HG03135 (cell line): ENCODE measurements around the gene GPRC6A.

Source experiments
- ATAC-seq: cut with Tn5 transposase; IDR thresholded peaks from one replicate; pipeline ENCODE4 v1.9.1; 2021; ENCODE audit warnings: mild to moderate bottlenecking, moderate library complexity; ENCODE audit not compliant: unreplicated experiment

GPRC6A gene

DNA sequence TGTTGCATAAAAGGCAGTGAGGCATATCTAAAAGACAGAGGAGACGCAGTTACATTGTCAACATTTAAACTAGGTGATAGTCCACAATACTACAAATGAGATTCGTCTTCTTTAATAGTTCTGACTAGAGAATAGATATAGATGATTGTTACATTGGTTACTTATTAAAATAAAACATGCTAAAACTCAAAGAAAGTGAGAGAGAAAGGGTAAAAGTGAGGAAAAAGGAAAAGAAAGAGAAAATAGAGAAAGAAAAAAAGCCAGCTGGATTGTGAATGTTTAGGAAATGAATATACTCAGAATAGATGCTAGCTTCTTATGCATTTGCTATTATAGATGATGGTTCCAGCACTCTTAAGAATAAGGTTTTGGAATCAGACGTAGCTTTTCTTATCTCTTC lies 35.7 kb downstream of the GPRC6A start:
- no peak for ATAC-seq

DNA sequence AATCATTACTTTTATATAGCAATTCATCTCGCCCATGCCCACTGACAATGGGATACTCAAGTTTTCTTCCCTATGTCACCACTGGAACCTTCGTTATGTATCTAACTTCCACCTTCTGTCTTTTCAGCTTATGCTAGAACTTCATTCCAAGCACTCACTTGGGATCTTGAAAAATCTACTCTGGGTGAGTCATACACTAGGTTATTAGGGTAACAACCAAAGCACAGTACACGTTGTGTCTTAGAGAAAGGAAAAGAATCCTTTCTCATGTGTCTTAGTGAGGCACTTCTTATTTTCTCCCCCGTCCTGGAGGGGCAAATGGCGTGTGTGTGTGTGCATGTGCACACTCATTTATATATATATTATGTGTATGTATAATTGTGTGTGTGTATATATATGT lies 45.0 kb downstream of the GPRC6A start:
- no peak for ATAC-seq

- no peak for ATAC-seq
Measured at GRCh38 chr6:116779573-116780164, 49.2 kb downstream of the GPRC6A start.

- no peak for ATAC-seq
Measured at GRCh38 chr6:116773886-116774285, 55.0 kb downstream of the GPRC6A start.

GRCh38 chr6:116772450-116772849 lies 56.4 kb downstream of the GPRC6A start:
- no peak for ATAC-seq

- no peak for ATAC-seq
Measured at GRCh38 chr6:116767715-116768114, 61.2 kb downstream of the GPRC6A start.

- no peak for ATAC-seq
Measured at GRCh38 chr6:116766506-116767176, 62.2 kb downstream of the GPRC6A start.

- ATAC-seq = peak; percentile 46
Measured at GRCh38 chr6:116764961-116765841, 63.7 kb downstream of the GPRC6A start, which contains the start of gene FAM162B. TSS of gene FAM162B (minus strand) at chr6:116765719. CDS start at chr6:116765576, 143 bp downstream.

- ATAC-seq = no peak
Measured at GRCh38 chr6:116764629-116764960, 64.3 kb downstream of the GPRC6A start.

DNA sequence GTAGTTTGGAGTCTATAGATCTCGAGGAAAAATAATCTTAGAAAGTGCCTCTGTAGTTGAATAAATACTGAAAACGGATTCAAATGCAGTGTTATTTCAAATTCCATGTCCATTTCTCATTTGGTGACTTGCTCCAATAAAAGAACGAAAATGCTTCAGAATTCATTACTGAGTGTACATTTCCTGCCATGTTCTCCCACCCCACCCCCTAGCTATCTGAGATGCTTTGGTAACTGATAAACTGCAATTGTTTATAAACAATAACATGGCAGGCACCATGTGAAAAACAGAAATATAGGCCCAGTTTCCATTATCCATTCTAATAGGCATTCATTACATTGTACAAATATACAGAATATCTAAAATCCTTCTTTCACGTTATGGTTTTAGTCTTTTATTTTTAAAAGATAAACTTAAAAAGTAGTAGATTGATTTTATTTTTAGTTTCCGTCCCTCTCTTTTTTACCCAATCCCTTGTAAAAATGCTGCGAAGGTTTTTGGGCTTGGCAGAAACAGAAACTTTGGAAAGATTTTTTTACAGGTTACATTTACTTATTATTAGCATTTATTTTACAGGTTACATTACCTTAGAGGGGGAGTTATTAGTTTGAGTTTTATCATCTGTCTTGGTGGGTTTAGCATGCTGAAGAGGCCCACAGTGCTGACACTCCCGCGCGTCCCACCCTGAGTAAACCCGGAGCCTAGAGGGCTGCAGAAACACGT lies 64.8 kb downstream of the GPRC6A start:
- no peak for ATAC-seq

GRCh38 chr6:116763048-116763447 lies 65.8 kb downstream of the GPRC6A start:
- ATAC-seq = no peak

DNA sequence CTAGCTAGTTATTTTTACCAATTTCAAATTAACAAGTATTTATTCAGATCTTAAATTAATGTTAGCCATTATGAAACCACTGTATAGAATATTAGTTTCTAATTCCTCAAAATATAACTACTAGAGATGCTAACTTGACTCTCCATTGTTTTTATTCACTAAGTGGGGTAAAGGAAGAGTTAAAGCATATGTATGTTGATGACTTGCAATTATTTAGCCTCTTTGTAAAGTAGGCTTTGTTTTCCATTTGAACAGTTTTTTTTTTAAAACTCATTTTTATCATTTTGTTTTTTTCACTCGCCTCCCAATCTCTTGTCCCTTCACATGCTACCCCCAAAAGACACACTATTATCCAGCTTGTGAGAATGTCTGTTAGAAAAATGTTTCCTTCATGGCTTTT lies 66.6 kb downstream of the GPRC6A start:
- no peak for ATAC-seq

GRCh38 chr6:116761779-116762178 lies 67.1 kb downstream of the GPRC6A start:
- ATAC-seq = no peak

GRCh38 chr6:116745176-116745575 lies 83.7 kb downstream of the GPRC6A start:
- no peak for ATAC-seq
